OCI-LY1 (cell line): Measurements from ENCODE around the gene NEGR1.

Experiments
- H2AFZ ChIP-seq: fragments of 200-600 bp; sonication (generic), shearing (Covaris generic); 2 replicates; pipeline ENCODE4 v1.6.0; 2014; ENCODE audit warnings: antibody characterized with exemption, mild to moderate bottlenecking, low read length
- H3F3A ChIP-seq: fragments of 200-600 bp; sonication (generic), shearing (Covaris generic); 2 replicates; pipeline ENCODE4 v1.6.0; 2014; ENCODE audit warnings: mild to moderate bottlenecking, antibody characterized with exemption, low read length, moderate library complexity; ENCODE audit not compliant: insufficient read depth
- H3K27ac ChIP-seq: fragments of 200-600 bp; sonication (generic); 2 replicates; pipeline ENCODE4 v1.5.1; 2014; ENCODE audit warnings: low read length, mixed run types, mild to moderate bottlenecking, low read depth; ENCODE audit not compliant: poor library complexity, severe bottlenecking
- H3K27me3 ChIP-seq: fragments of 200-600 bp; sonication (generic); 2 replicates; pipeline ENCODE4 v1.6.0; 2014; ENCODE audit warnings: antibody characterized with exemption, mild to moderate bottlenecking, low read length, moderate library complexity; ENCODE audit not compliant: insufficient read depth
- H3K36me3 ChIP-seq: fragments of 200-600 bp; sonication (generic); 2 replicates; pipeline ENCODE4 v1.6.1; 2014; ENCODE audit warnings: mild to moderate bottlenecking, antibody characterized with exemption, low read length, moderate library complexity, mixed read lengths; ENCODE audit not compliant: insufficient read depth
- H3K4me1 ChIP-seq: fragments of 200-600 bp; sonication (generic); 2 replicates; pipeline ENCODE4 v1.5.1; 2014; ENCODE audit warnings: mild to moderate bottlenecking, low read length, moderate library complexity; ENCODE audit not compliant: insufficient read depth, severe bottlenecking
- H3K4me2 ChIP-seq: fragments of 200-600 bp; sonication (generic), shearing (Covaris generic); 2 replicates; pipeline ENCODE4 v1.6.1; 2014; ENCODE audit warnings: low read length
- H3K4me3 ChIP-seq: fragments of 200-600 bp; sonication (generic); 2 replicates; pipeline ENCODE4 v1.5.1; 2014; ENCODE audit warnings: low read length, low read depth, mild to moderate bottlenecking, mixed read lengths; ENCODE audit not compliant: poor library complexity, severe bottlenecking
- H3K79me2 ChIP-seq: fragments of 200-600 bp; shearing (Covaris generic); 2 replicates; pipeline ENCODE4 v1.6.1; 2016; ENCODE audit warnings: mixed run types, low read length, mixed read lengths; ENCODE audit not compliant: insufficient read depth
- H3K9ac ChIP-seq: fragments of 200-600 bp; sonication (generic), shearing (Covaris generic); 2 replicates; pipeline ENCODE4 v1.6.1; 2014; ENCODE audit warnings: mild to moderate bottlenecking, low read length, mixed read lengths
- H3K9me2 ChIP-seq: fragments of 200-600 bp; sonication (generic), shearing (Covaris generic); 2 replicates; pipeline ENCODE4 v1.6.1; 2014; ENCODE audit warnings: low read depth, mild to moderate bottlenecking, low read length, mixed read lengths
- H3K9me3 ChIP-seq: fragments of 200-600 bp; shearing (Covaris generic); 2 replicates; pipeline ENCODE4 v1.6.1; 2014; ENCODE audit warnings: low read length, mixed read lengths
- H4K20me1 ChIP-seq: fragments of 200-600 bp; sonication (generic), shearing (Covaris generic); 2 replicates; pipeline ENCODE4 v1.6.0; 2016; ENCODE audit warnings: mild to moderate bottlenecking, low read length; ENCODE audit not compliant: insufficient read depth
- CTCF ChIP-seq: fragments of 200-600 bp; sonication (generic), shearing (Covaris generic); IDR thresholded peaks from 2 replicates; pipeline ENCODE4 v1.5.1; 2017; ENCODE audit warnings: mild to moderate bottlenecking, antibody characterized with exemption, low read length, moderate library complexity, mixed read lengths
- EZH2 ChIP-seq: fragments of 200-600 bp; sonication (generic), shearing (Covaris generic); IDR thresholded peaks from 2 replicates; pipeline ENCODE4 v1.8.0; 2017; ENCODE audit warnings: borderline replicate concordance, mixed run types, mild to moderate bottlenecking, antibody characterized with exemption, low read length, moderate library complexity, mixed read lengths

Gene NEGR1

DNA sequence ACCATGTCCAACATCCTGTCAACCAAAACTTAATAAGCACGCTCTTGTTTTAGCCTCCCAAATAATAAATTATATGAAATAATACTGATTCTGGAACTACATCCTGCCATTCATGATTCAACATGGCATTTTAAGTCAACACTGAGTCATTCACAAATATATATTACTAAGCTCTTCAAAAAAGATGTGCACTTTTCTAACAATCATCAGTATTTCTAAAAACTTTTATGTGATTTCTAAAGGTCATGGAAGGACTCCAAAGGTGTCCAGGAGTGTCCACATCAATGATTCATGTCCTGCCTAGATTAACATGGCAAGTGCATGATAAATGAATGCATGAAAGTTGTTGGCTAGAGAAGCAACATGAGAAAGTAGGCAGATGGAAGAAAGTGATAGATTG, 51.6 kb downstream of the NEGR1 start:
- no peaks in the 10 kb centered on the region for H3K4me1 ChIP-seq
- TF ChIP-seq EZH2 (no peak), CTCF (no peak)
- H3K9me2 ChIP-seq = no peaks in the 10 kb centered on the region
- no peak overlapping the region for H2AFZ ChIP-seq
- H3K36me3 ChIP-seq = no peaks in the 10 kb centered on the region
- no peaks in the 10 kb centered on the region for H3F3A ChIP-seq
- H4K20me1 ChIP-seq = no peaks in the 10 kb centered on the region
- no peak overlapping the region for H3K9ac ChIP-seq
- H3K4me3 ChIP-seq = no peak overlapping the region
- no peak overlapping the region for H3K4me2 ChIP-seq
- H3K27ac ChIP-seq = no peak overlapping the region
- no peaks in the 10 kb centered on the region for H3K27me3 ChIP-seq
- no peaks in the 10 kb centered on the region for H3K9me3 ChIP-seq
- no peaks in the 10 kb centered on the region for H3K79me2 ChIP-seq

- Histone ChIP-seq H3K36me3 (no peaks in the 10 kb centered on the region), H3K4me1 (no peaks in the 10 kb centered on the region)
- no peak for TF ChIP-seq EZH2
- TF ChIP-seq CTCF = no peak
These were observed 52.4 kb downstream of the NEGR1 start for GRCh38 chr1:72229893-72230292.

DNA sequence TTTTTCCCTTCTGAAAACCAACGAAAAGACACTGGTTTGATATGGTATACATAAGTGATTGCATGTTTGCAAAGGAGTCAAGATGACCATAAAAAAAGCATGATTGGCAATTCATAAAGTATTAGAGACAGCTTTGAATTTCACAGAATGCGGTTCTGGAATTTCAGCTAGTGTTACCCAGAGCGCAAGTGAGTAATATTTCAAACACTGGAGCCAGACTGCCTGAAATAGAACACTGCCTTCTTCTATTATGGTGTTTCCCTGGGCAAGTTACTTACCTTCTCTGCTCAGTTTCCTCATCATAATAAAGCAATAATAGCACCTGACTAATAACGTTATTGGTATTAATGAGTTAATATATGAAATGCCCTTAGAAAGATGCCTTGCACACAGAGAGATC, 54.7 kb downstream of the NEGR1 start:
- H3K9me2 ChIP-seq = no peaks in the 10 kb centered on the region
- no peak overlapping the region for H3K4me2 ChIP-seq
- H3F3A ChIP-seq = no peaks in the 10 kb centered on the region
- H3K27me3 ChIP-seq = no peaks in the 10 kb centered on the region
- no peaks in the 10 kb centered on the region for H4K20me1 ChIP-seq
- H3K79me2 ChIP-seq = no peaks in the 10 kb centered on the region
- H2AFZ ChIP-seq = no peak overlapping the region
- H3K4me1 ChIP-seq = no peaks in the 10 kb centered on the region
- no peak overlapping the region for H3K4me3 ChIP-seq
- H3K36me3 ChIP-seq = no peaks in the 10 kb centered on the region
- no peak for TF ChIP-seq EZH2
- H3K9me3 ChIP-seq = no peaks in the 10 kb centered on the region
- no peak overlapping the region for H3K9ac ChIP-seq
- H3K27ac ChIP-seq = no peak overlapping the region

More at GRCh38 chr1:72229893-72230292, 52.4 kb downstream of the NEGR1 start:
- Histone ChIP-seq H2AFZ (no peak overlapping the region), H3K4me3 (no peak overlapping the region), H4K20me1 (no peaks in the 10 kb centered on the region), H3K27me3 (no peaks in the 10 kb centered on the region), H3K9me3 (no peaks in the 10 kb centered on the region), H3K9me2 (no peaks in the 10 kb centered on the region), H3F3A (no peaks in the 10 kb centered on the region), H3K79me2 (no peaks in the 10 kb centered on the region), H3K27ac (no peak overlapping the region), H3K9ac (no peak overlapping the region), H3K4me2 (no peak overlapping the region)

DNA sequence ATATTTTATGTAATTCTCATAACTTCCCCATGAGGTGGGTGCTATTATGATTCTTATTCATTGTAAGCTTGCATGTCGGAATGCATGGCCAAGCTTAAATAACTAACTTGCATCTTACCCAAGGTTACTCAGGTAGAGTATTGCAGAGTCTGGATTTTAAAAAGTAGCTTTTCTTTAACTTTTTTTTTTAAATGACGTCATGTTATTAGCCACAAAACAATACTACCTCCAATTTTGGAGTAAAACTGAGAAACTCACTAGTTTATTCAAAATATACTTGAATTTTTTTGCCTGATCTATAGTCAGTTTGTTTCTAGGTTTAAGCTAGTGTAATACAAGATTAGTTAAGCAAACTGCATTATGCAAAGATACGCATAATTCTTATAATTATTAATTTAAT, 57.8 kb downstream of the NEGR1 start:
- Histone ChIP-seq H3K4me1 (no peaks in the 10 kb centered on the region), H3K27me3 (no peaks in the 10 kb centered on the region), H3K27ac (no peak overlapping the region), H3F3A (no peaks in the 10 kb centered on the region), H3K9me3 (no peaks in the 10 kb centered on the region), H3K9me2 (no peaks in the 10 kb centered on the region), H2AFZ (no peak overlapping the region), H3K9ac (no peak overlapping the region), H4K20me1 (no peaks in the 10 kb centered on the region), H3K36me3 (no peaks in the 10 kb centered on the region), H3K4me3 (no peak overlapping the region), H3K79me2 (no peaks in the 10 kb centered on the region), H3K4me2 (no peak overlapping the region)
- TF ChIP-seq EZH2 (no peak), CTCF (no peak)
